NCI-H2196 treated with DMSO at 0.1 percent for 48 hours (cell line): Measurements from ENCODE around the gene CCDC69.
"Not testable (repeated sequence)": the region's sequence is repeated elsewhere in the genome, so short reads cannot be mapped to it uniquely, and the experiment has no call there.

Experiments used
- DNase-seq: peaks from one replicate; lab custom pipeline; 2025; ENCODE audit not compliant: unreplicated experiment; lab: John Stamatoyannopoulos, UW

The CCDC69 gene

DNA sequence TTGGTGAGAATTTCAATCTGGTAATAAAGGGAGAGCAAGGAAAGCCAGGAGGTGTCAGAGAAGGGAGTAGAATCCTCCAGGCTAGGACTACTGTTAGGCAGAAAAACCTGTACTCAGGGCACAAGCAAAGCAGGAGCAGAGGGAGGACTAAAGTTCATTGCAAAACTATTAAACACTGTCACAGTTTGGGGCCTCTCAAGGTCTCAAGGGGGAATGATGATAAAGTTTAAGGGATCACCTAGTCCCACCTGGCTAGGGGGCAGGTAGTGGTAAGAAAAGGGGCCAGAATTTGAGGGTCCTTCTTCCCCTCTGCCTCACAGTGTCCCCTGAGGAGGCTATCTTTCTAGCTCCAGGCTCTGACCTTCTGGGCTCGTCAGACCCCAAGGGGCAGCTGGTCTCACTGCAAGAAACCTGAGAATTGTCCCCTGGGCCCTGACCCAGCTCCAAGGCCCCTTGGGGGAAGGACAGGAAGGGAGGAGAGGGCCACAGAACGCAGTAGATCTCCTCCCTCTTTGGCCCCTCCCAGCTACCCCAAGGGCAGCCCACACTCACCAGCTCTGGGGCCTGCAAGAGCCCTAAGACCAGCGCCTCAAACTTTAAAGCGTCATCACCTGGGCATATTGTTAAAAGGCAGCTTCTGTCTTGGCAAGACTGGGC is 974 bp downstream of the CCDC69 start:
- DNase-seq = no peak

DNA sequence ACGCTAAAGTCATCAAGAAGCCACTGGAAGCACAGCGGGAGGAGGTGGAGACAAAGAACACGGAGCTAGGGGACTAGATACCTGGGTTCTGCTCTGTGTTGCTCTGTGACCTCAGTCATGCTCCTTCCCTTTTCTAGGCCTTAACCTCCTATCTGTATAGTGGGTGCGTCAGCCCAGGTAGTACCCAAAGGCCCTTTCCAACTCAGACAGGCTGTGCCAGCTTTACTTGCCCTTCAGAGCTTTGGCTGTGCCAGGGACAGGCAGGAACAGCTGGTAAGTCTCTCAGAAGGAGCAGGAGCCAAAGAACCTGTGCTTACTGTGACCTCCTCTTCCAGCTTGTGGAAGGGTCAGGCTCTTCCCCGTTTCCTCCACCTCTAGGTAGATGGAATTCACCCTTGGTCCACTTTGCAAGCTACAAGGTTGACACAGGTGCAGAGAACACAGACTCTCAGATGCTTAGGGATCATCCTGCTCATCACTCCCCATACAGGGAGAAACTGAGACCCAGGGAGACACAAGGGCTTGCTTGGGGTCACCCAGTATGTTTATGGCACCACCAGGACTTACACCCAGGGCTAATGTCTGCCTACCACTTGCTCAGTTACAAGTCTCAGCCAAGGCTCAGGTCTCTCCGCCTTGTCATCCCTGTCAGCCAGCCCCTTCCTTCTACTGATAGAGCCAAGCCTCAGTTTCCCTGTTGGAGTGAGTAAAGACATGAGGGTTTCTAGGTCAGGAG is 1.7 kb downstream of the CCDC69 start:
- no peak for DNase-seq

DNA sequence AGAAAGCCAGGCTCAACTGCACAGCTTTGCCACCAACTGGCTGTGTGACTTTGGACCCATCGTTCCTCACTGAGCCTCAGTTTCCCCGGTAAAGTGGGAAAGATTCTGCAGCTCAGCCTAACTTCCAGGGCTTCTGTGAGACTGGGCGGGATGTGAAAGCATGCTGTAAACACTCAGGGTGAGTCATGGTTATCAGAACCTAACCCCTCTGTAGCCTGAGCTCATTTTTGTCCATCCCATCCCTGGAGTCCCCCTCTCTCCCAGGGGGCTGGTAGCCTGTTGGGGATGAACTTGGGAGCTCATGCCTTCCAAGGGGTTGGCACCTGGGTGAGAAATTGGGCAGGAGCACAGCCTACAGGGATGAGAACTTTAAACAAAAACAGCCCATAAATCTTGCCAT is 2.3 kb downstream of the CCDC69 start:
- DNase-seq = no peak

DNA sequence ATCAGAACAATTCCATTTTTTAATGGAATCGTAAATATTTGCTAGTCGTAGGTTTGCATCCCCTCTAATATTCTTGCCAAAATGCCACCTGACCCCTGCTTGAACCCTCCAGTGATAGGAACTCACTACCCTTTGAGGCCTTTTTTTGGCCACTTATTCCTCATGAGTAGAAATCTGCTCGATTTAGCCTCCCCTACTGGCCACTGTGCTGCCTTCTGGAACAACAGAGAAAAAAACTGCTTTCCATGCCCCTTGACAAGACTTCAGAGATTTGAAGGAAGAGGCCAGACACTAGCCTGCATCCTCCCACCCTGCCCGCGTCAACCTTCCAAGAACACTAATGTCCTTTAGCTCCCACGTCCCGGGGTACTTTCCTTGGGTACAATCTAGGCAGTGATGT is 4.1 kb downstream of the CCDC69 start:
- DNase-seq = no peak

DNA sequence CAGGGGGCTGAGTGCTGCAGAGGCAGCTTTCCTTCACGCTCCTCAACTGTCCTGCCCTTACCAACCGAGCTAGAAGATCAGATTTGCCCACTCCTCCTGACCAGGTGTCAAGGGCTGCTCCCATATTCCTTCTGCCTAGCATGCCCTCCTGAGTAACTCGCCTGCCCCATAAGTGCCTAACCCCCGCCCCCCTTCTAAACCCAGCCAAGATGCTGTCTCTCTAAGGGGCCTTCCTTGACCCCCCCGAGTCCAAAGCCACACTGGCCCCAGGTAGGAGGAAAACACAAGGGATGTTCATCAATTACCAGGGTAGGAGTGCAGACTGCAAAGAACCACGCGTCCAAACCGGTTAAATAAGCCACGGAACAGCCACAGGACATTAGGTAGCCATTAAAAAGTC is 4.8 kb downstream of the CCDC69 start:
- no peak for DNase-seq

DNA sequence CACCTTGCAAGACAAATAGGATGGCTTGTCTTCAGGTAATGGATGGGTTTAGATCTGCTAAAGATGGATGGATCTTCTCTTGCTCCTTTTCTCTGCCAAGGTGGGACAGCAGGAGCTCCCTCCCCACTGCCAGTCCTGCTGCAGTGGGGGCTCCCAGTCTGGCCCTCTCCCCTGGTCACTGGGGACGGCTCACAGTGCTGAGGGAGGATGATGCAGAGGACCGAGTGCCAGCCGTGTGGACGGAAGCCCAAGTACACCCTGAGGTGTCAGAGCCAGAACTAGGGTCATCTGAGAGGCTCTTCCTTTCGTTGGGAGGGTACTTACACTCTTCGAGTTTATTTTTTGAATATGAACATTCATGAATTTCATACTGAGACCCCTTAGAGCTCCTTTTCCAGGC is 5.7 kb downstream of the CCDC69 start:
- DNase-seq = no peak

DNA sequence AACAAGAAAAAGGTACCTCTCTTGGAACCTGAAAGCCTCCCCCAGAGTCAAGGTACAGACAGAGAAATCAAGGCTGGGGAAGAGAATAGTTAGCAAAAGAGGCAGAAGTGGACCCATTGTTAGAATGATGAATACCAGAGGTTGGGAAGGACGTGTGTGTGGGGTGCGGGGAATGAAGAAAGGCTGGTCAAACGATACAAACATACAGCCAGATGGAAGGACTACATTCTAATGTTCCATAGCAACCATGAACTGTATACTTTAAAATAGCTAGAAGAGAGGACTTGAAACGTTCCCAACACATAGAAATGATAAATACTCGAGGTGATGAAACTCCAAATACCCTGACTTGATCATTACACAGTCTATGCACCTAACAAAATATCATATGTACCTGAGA is 7.1 kb downstream of the CCDC69 start:
- no peak for DNase-seq

DNA sequence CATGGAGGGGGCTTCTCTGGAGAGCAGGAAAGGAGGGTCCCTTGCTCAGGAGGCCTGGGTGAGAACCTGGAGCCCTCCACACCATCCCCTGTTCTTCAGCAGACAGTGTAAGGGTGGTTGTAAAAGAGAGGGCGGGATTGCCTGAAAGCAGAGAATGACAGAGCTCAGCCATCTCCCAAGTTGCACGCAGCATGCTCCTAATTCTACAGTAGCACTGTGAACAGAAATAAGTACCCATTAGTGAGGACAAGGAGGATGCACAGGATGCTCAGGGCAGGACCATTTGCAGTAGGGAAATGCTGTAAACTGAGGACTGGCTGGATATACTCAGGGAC is 8.4 kb downstream of the CCDC69 start:
- DNase-seq = no peak

DNA sequence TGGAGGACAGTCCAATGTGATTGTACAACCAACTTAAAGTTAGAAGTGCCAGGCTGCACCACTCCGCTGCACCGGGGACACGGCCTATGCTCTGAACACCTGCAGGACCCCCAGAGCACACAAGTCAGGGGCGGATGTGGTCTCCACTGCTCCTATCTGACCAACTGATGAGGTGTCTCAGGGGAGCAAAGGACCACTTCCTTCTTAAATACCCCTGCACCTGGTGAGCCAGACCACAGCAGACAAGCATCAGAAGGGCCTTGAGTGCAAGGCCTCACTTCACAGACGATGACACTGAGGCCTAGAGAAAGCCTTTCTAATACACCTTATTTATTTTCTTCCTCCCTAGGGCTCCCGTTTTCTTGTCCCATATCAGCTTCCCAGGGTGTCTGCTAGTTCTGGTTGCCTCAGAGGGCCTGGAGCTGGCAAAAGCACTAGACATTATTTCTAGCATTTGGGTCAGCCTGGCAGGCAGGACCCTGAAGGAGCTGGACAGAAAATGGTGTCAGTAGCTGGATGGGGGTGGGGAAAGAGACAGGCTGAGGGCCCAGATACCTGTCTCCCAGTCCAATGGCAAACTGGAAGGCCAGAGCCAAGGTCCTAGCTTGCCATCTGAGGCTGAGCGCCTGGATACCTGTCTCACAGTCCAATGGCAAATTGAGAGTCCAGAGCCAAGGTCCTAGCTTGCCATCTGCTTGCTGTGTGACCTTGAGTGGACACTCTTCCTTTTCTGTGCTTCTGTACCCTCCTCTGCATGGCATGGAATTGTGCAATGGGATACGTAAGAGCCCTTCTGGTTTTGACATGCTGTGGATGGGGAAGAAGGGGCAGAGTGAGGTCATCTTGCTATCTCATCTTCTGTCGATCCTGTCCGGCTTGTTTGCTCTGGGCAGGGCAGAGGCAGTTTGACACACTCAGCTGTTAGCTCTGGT is 9.0 kb downstream of the CCDC69 start:
- DNase-seq = no peak

DNA sequence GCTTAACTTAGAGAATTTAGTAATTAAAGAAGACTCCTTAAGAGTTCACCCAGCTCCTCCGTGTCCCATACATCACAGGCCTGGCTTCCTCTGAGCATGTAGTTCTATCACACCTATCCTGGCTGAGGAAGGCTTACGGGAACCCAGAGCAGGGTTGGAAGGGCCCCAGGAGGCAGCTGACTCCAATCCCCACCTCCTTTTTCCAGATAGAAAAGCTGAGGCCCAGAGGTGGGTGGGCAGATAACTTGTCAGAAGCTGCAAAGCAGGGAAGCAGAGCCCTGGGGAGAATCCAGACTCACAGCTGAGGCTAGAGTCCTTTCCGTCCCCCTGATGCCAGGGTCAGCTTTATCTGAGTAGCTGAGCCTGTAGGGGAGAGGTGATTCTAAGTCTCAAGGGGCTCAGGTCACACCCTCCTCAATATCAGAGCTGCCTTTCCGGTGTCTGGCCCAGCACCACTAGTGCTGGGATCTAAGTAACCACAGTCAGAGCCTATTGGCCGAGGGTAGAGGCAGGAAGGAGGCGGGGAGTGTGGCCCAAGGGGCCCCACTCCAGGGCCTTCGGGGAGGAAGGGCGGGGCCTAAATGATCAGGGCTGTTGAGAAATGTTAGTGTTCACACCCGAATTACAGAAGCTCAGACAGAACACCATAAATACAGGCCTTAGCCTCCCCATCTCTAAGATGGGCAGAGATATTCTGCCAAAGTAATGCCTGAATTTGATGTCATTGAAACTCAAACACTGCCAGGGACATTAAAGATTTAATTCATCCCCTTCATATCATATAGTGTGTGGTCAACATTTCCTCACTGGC is 9.9 kb downstream of the CCDC69 start:
- no peak for DNase-seq

DNA sequence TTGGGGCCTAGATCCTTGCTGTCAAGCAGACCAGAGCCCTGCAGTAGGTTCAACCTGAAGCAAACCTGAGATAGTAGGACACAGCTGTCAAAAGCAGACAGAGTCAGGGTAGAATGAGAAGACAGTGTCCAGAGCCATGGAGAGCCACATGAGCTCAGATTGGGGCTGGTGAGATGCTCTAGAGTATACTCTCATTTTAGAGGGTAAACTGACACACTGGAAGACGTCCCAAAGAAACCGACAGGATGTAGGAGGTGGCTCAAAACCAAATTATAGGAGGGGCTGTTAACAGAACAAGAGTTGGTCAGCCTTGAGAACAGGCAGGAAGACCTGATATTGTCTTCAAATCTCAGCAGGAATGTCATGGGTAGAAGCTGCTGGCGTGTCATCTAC is 11.5 kb downstream of the CCDC69 start:
- no peak for DNase-seq

DNA sequence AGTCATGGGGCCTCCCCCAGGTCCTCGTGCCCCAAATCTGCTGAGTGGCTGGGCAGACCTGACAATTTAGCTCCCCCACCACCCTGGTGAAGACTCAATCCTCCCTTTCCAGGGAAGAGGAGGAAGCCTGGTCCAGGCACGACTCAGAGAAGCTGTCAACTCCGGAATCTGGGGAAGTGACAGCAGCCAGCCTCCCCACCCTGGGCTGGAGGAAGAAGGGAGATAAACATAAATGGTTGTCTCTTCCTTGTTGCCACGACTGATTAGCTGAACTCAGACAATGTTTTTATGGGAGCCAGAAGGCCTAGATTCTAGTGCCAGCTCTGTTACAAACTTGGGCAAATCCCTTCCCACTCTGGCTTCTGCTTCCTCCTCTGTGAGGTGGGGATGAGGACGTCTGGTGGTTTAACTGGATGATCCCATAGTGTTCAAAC is 15.4 kb downstream of the CCDC69 start:
- no peak for DNase-seq

DNA sequence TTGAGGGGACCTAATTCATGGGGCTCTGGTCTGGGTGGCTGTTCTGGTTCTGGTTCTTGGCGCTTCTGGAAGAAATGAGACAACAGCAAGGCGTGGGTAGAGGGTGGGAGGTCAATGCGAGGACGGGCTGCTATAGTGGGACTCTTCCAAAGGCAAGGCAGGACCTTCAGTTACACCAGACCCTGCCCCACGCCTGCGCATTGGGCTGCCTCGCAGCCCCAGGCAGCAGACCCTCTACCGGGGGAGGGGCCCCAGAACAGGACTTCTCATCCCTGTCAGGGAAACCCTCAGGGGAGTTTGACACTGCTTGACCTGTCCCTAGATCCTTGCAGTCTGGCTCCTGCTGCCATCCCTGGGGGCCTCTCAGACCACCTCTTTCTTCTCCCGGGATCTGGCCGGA is 18.5 kb downstream of the CCDC69 start:
- DNase-seq = no peak

DNA sequence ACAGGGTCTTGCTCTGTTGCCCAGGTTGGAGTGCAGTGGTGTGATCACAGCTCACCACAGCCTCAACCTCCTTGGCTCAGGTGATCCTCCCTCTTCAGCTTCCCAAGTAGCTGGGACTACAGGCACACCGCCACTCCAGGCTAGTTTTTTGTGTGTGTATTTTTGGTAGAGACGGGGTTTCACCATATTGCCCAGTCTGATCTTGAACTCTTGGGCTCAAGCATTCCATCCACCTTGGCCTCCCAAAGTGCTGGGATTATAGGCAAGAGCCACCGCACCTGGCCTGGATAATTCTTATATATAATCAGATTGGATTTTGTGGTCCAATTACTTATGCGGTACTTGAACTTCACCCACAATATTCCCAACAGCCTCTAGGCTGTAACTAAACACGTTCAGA is 19.8 kb downstream of the CCDC69 start:
- no peak for DNase-seq

DNA sequence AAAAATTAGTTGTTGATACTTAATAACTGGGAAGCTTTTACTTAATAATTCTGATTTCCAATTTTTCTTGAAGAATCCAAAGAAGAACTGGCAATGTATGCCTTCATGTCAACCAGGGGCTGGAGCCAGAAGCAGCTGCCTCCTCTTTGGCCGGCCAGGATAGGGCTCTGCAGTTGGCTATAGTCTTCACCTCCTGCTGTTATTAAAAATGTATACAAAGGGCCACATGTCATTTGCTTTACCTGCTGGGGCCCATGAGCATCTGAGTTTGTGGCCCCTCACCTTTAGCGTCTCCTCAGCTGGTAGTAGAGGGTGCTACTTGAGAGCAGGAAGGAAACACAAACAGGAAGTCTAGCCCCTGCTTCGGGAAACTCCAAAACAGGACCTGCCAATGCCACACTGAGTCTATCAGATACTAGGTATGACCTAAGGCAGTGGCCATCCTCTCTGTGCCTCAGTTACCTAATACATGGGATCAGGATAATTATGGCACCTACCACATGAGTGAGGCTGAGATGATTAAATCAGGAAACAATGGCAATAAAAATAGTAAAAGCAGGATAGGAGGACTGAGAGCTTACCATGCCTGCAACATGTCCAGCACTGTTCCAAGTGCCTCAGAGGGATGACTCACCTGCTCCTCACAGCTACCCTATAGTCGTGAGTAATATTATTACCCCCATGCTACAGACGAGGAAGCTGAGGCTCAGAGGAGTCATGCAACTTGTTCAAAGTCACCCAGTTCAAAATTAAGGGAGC is 21.3 kb downstream of the CCDC69 start:
- DNase-seq = no peak

DNA sequence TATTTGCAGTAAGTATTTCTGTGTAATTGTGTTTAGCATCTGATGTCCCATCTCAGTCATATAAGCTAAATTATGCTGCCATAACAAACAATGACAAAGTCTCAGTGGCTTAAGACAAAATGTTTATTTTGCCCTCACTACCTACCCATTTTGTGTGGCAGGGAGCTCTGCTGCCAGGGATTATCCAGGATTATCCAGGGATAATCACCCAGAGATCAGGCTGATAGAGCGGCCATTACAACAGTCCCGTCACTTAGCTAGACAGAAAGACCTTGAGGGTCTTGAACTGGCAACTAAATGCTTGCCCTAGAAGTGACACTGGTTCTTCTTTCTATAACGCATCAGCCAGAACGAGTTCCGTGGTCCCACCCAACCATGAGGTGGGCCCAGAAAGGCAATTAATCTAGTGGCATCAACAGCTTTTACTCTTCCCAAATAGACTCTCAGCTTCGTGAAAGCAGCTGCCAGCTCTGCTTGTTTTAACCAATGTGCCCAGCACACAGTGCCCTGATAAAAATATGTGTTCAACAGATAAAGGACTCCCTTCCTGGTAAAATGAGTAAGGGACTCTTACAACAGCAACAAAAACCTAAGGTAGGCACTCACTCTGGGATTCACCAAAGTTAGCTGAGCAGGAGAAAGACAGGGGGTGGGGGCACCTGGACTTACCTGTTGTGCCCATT is 22.8 kb downstream of the CCDC69 start:
- no peak for DNase-seq

DNA sequence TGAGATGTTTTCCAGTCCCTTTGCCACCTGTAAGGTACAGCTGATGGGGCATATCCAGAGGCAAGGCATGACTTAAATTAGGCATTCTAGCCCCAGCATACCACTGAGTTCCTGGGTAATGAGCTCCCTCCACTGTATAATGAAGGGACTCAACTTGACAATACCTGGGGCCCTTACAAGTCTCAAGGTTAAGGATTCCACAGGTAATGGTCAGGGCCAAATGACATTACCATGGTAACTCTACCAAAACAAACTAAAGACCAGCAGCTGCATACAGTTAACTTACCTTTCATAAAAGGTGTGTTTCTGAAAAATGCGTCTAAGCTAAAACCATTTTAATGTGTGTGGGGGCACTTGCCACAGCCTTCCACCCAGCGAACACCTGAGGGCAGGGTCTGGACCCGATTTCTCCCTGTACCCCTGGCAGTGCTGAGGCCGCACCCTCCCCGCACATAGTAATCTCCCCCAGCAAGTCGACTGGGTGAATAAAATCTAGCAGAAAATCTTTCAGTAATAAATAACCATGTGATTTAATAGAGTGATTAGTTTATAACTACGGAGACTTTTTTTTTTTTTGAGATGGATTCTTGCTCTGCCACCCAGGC is 24.2 kb downstream of the CCDC69 start:
- no peak for DNase-seq

DNA sequence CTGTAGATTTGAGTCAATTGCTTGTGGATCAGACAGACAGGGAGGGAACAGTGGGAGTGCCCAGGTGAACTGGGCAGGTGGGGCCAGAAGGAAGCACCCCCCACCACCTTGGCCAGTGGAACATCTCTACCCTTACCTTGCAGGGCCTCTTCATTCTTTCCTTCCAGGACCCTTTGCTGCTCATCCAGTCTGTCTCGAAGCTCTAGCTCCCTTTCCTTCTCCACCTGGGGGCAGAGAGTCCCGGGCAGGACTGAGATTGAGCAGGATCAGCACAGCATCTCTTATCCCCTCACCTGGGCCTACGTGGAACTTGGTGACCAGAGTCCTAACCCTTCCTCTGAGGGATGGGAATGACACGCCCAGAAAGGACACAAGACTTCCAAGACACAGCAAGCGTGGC is 25.0 kb downstream of the CCDC69 start:
- DNase-seq = no peak

DNA sequence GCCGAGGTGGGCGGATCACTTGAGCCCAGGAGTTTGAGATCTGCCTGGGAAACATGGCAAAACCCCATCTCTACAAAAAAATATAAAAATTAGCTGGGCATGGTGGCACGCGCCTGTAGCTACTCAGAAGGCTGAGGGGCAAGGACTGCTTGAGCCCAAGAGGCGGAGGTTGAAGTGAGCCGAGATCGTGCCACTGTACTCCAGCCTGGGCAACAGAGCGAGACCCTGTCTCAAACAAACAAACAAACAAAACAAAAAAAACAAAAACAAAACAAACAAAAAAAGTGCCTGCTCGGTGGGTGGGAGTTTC is 26.6 kb downstream of the CCDC69 start:
- DNase-seq = not testable (repeated sequence)
